ENCODE results near the gene AP2S1.
"Not testable (repeated sequence)": the region's sequence is repeated elsewhere in the genome, so short reads cannot be mapped to it uniquely, and the experiment has no call there.

Gene AP2S1

GRCh38 chr19:46850228-46851203, at the start of gene AP2S1:
AP2S1 (minus strand) TSS chr19:46850846; CDS start chr19:46850766, 80 bp downstream.
- Mint-ChIP-seq H3K27me3 (no peaks in the 10 kb centered on the region), H3K4me3 (peak within 1 kb of the TSS; percentile 91), H3K27ac (peak within 1 kb of the TSS; percentile 69), H3K4me1 (peaks cover 43% of the 10 kb centered on the region), H3K9me3 (no peaks in the 10 kb centered on the region), H3K36me3 (peaks cover 12% of the 10 kb centered on the region)
- ATAC-seq: peak; percentile 99

DNA sequence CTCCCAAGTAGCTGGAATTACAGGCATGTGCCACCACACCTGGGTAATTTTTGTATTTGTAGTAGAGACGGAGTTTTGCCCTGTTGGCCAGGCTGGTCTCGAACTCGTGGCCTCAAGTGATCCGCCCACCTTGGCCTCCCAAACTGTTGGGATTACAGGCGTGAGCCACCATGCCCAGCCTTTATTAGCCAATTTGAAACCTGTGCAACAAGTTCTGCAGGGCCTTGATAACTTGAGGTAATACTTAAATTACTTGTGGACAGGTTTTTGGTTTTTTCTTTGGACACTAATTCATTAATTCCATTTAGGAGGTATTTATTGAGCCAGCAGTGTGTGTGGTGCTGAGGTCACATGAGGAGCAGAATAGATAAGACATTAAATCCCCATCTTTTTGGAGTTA, 49.7 kb upstream of the AP2S1 start:
- peaks cover 61% of the 10 kb centered on the region for H3K4me1 Mint-ChIP-seq
- no peak for ATAC-seq
- H3K36me3 Mint-ChIP-seq: peaks cover 6% of the 10 kb centered on the region
- H3K9me3 Mint-ChIP-seq: no peaks in the 10 kb centered on the region
- no peaks in the 10 kb centered on the region for H3K27me3 Mint-ChIP-seq
- no peak overlapping the region for H3K27ac Mint-ChIP-seq
- H3K4me3 Mint-ChIP-seq: no peak overlapping the region

- H3K36me3 Mint-ChIP-seq: peaks cover 6% of the 10 kb centered on the region
- ATAC-seq: no peak
- no peaks in the 10 kb centered on the region for H3K27me3 Mint-ChIP-seq
- H3K9me3 Mint-ChIP-seq: no peaks in the 10 kb centered on the region
- H3K4me3 Mint-ChIP-seq: no peak overlapping the region
- H3K27ac Mint-ChIP-seq: no peak overlapping the region
- H3K4me1 Mint-ChIP-seq: peaks cover 62% of the 10 kb centered on the region
These were observed 48.1 kb upstream of the AP2S1 start for GRCh38 chr19:46898731-46899130.

DNA sequence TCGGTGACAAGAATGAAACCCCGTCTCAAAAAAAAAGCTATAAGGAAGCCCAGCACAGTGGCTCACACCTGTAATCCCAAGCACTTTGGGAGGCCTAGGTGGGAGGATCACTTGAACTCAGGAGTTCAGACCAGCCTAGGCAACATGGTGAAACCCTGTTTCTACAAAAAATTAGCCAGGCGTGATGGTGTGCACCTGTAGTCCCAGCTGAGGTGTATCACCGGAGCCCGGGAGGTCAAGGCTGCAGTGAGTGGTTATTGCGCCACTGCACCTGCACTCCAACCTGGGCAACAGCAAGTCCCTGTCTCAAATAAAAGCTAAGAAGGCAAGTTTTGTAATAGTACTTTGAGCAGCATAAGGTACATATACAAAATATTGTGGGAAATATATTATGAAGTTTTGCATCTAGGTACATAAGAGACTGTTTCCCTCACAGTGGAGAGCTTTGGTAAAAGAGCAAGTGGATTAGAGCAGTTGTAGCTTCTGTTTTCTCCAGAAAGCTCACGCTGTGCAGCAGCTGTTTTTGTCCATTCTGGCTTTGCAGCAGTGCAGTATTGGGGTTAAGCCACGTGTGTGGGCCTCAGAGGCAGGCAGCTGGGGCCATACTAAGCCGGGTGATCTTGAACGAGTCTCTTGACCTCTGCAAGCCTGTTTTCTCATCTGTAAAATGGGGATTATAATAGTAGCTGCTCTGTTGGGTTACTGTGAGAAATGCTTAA, 45.6 kb upstream of the AP2S1 start:
- H3K27ac Mint-ChIP-seq: no peak overlapping the region
- no peak overlapping the region for H3K4me3 Mint-ChIP-seq
- no peaks in the 10 kb centered on the region for H3K9me3 Mint-ChIP-seq
- H3K4me1 Mint-ChIP-seq: peaks cover 57% of the 10 kb centered on the region
- no peak for ATAC-seq
- H3K36me3 Mint-ChIP-seq: peaks cover 6% of the 10 kb centered on the region
- H3K27me3 Mint-ChIP-seq: no peaks in the 10 kb centered on the region

DNA sequence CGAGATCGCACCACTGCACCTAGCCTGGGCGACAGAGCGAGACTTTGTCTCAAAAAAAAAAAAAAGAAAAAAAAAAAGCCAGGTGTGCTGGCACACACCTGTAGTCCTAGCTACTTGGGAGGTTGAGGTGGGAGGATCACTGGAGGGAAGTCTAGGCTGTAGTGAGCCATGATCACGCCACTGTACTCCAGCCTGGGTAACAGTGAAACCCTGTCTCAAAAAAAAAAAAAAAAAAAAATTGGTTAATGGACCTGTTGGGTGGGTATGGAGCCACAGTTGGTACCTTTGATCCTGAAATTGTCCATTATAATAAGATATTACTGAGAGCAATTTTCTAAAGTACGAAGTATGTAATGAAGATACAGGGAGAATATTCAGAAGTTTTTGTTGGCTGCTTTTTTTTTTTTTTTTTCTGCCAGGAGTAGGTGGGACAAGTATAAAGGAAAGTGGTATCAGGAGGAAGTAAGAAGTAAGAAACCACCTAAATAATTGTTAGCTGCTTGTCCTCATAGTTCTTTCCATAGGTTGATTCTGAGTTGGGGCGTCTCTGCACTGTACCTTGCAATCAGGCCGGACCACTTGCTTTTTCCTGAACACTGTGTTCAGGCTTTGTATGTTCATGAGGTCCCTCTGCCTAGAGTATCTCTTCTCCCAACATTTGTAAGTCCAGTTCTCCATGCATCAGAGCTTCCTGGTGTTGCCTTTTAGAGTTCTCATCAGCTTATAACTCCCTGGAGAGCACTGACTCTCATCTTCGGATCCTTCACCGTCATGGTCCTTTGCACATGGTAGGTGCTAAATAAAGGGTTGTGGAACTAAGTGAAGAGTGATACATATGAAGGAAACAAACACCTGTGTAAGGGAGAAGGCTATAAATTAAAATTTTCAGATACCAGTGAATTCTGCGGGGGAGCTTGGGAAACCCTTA, 41.9 kb upstream of the AP2S1 start:
- H3K4me1 Mint-ChIP-seq: peaks cover 62% of the 10 kb centered on the region
- no peaks in the 10 kb centered on the region for H3K27me3 Mint-ChIP-seq
- no peaks in the 10 kb centered on the region for H3K9me3 Mint-ChIP-seq
- ATAC-seq: peak; percentile 84
- no peaks in the 10 kb centered on the region for H3K36me3 Mint-ChIP-seq
- peak overlapping the region; percentile 48 for H3K4me3 Mint-ChIP-seq
- H3K27ac Mint-ChIP-seq: peak overlapping the region; percentile 40

- Mint-ChIP-seq H3K27ac (no peak overlapping the region), H3K36me3 (peaks cover 6% of the 10 kb centered on the region), H3K4me3 (no peak overlapping the region), H3K9me3 (no peaks in the 10 kb centered on the region), H3K27me3 (no peaks in the 10 kb centered on the region), H3K4me1 (peaks cover 65% of the 10 kb centered on the region)
- no peak for ATAC-seq
These were observed 40.0 kb upstream of the AP2S1 start for GRCh38 chr19:46890423-46891170.

GRCh38 chr19:46887240-46887782, 36.7 kb upstream of the AP2S1 start:
- H3K27me3 Mint-ChIP-seq: no peaks in the 10 kb centered on the region
- H3K27ac Mint-ChIP-seq: no peak overlapping the region
- no peaks in the 10 kb centered on the region for H3K9me3 Mint-ChIP-seq
- H3K4me1 Mint-ChIP-seq: peaks cover 46% of the 10 kb centered on the region
- H3K36me3 Mint-ChIP-seq: peaks cover 6% of the 10 kb centered on the region
- ATAC-seq: no peak
- H3K4me3 Mint-ChIP-seq: no peak overlapping the region

GRCh38 chr19:46886546-46887239, 36.0 kb upstream of the AP2S1 start:
- Mint-ChIP-seq H3K36me3 (peaks cover 6% of the 10 kb centered on the region), H3K27me3 (no peaks in the 10 kb centered on the region), H3K4me1 (peaks cover 44% of the 10 kb centered on the region), H3K27ac (peak overlapping the region; percentile 59), H3K4me3 (no peak overlapping the region), H3K9me3 (no peaks in the 10 kb centered on the region)
- no peak for ATAC-seq

GRCh38 chr19:46885411-46885810, 34.8 kb upstream of the AP2S1 start:
- peaks cover 34% of the 10 kb centered on the region for H3K4me1 Mint-ChIP-seq
- H3K27ac Mint-ChIP-seq: no peak overlapping the region
- H3K27me3 Mint-ChIP-seq: no peaks in the 10 kb centered on the region
- no peaks in the 10 kb centered on the region for H3K9me3 Mint-ChIP-seq
- no peak for ATAC-seq
- peaks cover 6% of the 10 kb centered on the region for H3K36me3 Mint-ChIP-seq
- no peak overlapping the region for H3K4me3 Mint-ChIP-seq

- H3K9me3 Mint-ChIP-seq, H3K27ac Mint-ChIP-seq, H3K27me3 Mint-ChIP-seq: not testable (repeated sequence)
These were observed 32.1 kb upstream of the AP2S1 start for GRCh38 chr19:46882751-46883150.

GRCh38 chr19:46882034-46882433, 31.4 kb upstream of the AP2S1 start:
- Mint-ChIP-seq H3K27me3 (no peaks in the 10 kb centered on the region), H3K36me3 (peaks cover 5% of the 10 kb centered on the region), H3K4me3 (no peak overlapping the region), H3K9me3 (no peaks in the 10 kb centered on the region), H3K4me1 (peaks cover 14% of the 10 kb centered on the region), H3K27ac (no peak overlapping the region)
- ATAC-seq: no peak

More at GRCh38 chr19:46882751-46883150, 32.1 kb upstream of the AP2S1 start:
- ATAC-seq, H3K36me3 Mint-ChIP-seq, H3K4me3 Mint-ChIP-seq: not testable (repeated sequence)
- peaks cover 21% of the 10 kb centered on the region for H3K4me1 Mint-ChIP-seq

DNA sequence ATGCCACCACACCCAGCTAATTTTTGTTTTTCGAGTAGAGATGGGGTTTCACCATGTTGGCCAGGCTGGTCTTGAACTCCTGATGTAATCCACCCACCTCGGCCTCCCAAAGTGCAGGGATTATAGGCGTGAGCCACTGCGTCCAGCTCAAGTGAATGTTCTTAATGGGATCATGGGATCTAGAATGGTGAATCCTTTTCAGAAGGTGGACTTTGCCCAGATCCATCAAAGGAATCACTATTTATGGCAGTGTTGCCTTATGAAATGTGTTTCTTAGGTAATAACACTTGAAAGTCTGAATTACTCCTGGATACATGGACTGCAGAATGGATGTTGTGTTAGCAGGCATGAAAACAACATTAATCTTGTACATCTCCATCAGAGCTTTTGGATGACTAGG, 30.4 kb upstream of the AP2S1 start:
- Mint-ChIP-seq H3K4me1 (peaks cover 4% of the 10 kb centered on the region), H3K27me3 (no peaks in the 10 kb centered on the region), H3K9me3 (no peaks in the 10 kb centered on the region), H3K27ac (no peak overlapping the region), H3K4me3 (no peak overlapping the region), H3K36me3 (no peaks in the 10 kb centered on the region)
- no peak for ATAC-seq

DNA sequence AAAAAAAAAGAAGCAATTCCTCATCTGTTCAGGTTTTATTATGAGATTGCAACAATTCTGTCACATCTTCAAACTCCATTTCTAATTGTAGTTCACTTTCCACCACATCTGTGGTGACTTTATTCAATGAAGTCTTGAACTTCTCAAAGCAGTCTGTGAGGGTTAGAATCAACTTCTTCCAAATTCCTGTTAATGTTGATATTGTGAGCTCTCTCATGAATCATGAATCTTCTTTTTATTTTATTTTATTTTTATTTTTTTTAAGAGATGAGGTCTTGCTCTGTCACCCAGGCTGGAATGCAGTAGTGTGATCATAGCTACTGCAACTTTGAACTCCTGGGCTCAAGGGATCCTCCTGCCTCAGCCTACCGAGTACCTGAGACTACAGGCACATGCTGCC, 29.8 kb upstream of the AP2S1 start:
- Mint-ChIP-seq H3K27me3 (no peaks in the 10 kb centered on the region), H3K4me1 (no peaks in the 10 kb centered on the region), H3K36me3 (no peaks in the 10 kb centered on the region), H3K9me3 (no peaks in the 10 kb centered on the region), H3K4me3 (no peak overlapping the region), H3K27ac (no peak overlapping the region)
- ATAC-seq: no peak
